HG03565 (cell line): ENCODE results near the gene SYNC.

Experiments
- ATAC-seq: cut with Tn5 transposase; IDR thresholded peaks from one replicate; pipeline ENCODE4 v1.9.1; 2021; ENCODE audit warnings: mild to moderate bottlenecking, moderate library complexity; ENCODE audit not compliant: unreplicated experiment

The SYNC gene

DNA sequence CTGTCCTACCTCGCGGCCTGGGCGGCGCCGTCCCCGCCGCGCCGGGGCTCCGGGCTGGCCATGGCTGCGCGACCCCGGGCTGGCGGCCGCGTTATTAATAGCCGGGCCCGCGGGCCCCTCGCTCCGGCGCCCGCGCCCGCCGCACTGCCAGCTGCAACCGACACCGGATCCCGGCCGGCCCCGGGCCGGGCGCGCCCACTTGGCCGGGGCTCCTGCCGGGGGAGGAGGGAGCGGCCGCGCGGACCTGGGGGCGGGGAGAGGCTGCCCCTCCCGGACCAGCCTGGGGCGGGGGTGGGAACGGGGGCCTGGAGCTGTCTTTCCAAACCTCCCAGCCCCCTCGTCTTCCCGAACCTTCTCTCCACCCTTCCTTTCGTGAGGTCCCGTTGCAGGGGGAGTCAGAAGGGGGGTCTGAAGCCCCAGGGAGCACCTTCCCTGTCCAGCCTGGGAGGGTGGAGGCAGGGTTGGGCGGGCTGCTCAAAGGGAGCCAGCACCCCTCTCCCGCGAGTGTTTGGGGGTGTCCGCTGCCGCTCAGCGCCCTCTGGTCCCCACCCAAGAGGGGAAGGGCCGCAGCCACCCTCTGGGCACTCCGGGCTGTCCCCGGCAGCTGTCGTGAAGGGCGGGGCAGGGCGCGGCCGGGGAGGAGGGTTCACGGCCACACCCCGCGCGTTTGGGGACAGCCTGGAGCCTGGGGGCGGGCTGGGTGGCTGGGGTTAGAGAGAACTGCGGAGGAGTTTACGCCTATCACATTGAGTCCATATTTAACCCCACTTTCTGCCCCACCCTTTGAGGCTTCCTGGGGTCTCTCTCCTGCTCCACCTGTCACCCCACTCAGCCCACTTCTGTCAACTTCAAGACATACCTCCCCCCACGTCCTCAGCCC, at the start of gene SYNC:
TSS of gene SYNC (minus strand) at position 172 of the 880 bp plus-strand sequence. CDS start at position 62, 110 bp downstream.
- ATAC-seq, result no peak

DNA sequence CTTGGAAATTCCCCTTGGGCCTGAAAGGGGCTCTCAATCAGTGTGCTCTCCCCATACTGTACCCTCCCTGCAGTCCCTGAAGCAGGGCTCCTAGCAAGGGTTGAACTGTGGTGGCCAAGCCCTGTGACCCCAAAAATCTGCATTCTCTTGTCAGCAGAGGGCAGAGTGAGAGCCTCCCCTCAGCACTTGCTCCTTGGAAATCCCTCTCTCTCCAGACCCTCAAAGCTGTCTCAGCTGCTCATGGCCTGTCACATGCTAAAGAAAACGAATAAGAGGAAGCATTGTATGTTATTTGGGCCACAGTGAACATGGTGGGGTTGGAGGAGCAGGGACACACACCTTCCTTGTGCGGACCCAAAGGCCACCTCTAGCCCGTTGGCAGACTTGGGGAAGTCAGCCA, 47.2 kb upstream of the SYNC start:
- no peak for ATAC-seq

DNA sequence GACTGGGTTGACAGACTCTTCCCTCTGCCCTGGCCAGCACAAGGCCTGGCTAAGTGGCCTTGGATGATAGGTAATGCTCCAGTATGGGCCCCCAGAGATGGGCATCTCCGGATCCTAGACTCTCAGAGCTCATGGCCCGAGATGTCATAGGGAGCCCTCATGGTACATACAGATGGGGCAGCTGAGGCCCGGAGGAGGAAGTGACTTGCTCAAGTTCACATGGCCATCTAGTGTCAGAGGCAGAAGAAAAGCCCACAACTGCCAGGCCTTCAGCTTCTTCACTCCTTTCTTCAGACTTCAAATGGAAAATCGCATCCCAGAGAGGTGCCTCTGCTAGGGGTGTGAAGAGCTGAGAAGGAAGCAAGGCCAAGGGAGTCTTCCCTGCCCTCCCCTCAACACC, 46.8 kb upstream of the SYNC start:
- no peak for ATAC-seq

DNA sequence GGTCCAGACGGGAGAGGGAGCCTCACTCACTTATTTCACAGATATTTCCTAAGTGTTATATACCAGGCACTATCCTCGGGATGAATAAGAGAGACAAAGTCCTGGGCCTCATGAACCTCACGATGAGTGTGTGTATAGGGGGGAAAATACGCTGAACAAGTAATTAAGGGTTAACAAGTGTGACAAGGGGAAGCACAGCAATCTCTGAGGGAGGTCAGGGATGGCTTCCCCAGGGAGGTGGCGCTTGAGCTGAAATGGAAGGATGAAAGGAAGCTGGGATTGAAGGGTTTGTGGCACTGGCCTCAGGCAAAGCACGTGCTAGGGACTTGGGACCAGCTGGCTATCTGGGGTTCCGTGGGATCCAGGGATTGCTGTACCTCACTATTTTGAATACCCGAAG, 46.4 kb upstream of the SYNC start:
- ATAC-seq, result no peak

DNA sequence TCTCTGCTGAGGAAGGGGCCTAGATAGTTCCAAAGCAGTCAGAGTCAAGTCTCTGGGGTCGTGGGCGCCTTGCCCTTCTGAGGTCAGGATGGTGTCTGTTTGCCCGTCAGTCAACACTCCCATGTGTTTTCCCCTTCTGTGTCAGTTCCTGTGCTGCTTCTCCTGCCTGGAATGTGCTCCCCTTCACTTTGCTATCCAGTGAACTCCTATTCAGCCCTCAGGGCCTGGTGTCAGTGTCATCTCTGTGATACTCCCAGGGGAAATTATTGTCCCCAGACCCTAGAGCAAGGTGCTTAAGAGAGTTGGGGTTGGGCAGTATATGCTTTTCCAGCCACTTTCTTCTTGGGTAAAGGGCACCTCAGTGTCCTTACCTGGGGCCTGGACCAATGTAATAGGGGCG, 45.8 kb upstream of the SYNC start:
- no peak for ATAC-seq

DNA sequence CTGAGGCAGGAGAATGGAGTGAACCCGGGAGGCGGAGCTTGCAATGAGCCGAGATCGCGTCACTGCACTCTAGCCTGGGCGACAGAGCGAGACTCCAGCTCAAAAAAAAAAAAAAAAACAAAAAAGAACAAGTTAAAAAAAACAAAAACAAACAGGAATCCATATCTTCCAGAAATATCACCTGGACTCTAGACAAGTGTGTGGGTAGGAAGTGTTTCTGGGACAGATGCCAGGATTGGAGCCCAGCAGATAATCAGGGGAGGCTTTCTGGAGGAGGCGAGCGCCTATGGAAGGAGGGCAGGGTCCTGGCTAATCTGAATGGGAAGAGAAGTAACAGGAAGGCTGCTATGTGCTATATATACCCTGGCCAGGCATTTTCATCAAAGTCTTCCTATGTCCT, 43.6 kb upstream of the SYNC start:
- no peak for ATAC-seq

DNA sequence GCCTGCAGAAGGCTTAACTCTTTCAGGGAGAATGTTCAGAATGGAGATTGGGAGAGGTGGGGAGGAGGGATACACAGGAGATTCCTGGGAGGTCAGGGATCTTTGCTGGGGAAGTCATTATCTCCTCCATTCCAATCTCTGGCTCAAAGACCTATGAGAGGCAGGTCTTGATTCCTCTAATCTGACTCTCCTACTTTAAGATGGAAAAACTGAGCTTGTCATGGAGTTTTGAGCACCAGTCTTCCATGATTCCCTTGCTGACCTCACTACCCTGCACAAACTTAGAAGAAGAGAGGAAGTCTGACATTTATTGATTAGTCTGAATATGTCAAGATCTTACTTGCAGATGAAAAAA, 41.5 kb upstream of the SYNC start:
- ATAC-seq, result no peak

DNA sequence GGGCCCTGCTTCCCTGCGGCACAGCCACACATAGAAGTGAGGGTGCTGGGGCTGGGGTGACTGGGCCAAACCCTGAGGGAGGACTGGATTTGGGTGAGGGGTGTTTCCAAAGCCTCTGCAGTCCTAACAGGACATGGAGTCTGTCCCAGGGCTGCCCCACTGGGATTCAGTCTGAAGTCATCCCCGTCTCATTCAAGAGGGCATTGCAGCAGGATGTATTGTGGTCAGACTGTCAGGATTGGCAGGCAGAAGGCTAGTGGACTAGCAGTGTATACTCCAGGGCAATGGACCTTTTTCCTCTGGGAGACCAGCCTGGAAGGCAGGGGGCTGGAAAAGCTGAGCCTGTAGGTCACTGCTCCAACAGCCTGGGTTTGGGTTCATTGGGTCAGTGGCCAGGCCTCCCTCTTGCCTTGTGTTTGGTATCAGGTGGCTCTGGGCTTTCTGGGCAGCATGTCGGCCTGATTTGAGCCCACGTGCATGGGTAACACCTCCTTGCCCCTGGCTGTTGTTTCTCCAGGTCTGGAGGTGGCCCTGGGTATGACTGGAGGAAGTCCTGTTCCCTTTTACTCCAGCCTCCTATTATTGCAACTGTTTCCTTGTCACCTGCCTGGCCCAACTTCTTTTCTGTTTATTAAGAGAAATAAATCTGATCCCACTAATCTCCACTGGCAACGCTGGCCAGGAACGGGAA, 41.0 kb upstream of the SYNC start:
- no peak for ATAC-seq

DNA sequence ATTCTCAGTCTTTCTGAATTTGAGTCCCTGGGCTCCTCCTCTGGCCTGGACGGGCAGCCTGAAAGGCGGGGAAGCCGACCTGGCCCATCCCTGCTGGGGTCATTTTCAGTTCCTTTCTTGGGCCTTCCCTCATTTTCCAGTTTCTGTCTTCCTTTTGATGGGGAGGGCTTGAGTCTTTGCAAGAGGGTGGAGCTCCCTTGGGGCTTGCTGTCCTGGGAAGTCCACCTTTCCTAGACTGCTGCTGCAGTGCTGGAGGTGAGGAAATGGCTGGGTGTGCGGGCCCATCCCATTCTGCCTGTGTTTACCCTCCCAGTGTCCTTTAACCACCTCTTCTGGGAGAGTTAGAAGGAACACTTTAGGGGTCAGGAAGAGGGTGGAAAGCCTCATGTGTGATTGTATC, 40.4 kb upstream of the SYNC start:
- no peak for ATAC-seq

DNA sequence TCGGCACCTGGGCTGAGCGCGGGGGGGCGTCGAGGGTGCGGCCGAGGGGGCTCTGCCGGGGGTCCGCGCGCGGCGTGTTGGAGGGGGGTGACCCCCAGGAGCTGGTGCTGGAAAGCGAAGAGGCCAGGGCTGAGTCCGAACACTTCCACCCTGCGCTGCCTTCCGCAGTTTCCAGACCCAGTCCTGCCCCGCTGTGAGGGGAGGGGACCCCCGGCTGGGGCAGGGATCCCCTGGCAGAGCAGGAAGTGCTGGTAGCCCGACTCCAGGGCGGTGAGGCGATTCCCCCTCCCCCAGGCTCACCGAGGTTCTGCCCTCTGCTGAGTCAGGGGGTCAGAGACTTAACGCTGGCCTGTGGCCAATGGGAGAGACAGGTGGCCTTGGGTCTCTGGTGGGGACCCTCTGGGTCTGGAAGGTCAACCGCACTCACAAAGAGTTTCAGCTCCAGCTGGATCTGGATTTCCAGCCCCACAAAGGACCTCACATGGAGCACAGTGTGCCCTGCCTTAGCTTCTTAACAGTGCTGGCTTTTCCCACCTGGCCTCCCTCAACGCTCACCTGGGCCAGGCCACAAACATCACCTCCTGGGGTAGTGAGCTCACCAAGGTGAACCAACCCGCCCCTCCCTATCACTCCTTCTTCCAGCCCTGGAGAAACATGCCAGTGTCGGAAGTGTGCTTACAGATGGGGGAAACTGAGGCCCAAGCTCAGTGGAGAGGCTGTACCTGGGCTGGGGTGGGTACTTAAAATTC, 39.8 kb upstream of the SYNC start:
- no peak for ATAC-seq

DNA sequence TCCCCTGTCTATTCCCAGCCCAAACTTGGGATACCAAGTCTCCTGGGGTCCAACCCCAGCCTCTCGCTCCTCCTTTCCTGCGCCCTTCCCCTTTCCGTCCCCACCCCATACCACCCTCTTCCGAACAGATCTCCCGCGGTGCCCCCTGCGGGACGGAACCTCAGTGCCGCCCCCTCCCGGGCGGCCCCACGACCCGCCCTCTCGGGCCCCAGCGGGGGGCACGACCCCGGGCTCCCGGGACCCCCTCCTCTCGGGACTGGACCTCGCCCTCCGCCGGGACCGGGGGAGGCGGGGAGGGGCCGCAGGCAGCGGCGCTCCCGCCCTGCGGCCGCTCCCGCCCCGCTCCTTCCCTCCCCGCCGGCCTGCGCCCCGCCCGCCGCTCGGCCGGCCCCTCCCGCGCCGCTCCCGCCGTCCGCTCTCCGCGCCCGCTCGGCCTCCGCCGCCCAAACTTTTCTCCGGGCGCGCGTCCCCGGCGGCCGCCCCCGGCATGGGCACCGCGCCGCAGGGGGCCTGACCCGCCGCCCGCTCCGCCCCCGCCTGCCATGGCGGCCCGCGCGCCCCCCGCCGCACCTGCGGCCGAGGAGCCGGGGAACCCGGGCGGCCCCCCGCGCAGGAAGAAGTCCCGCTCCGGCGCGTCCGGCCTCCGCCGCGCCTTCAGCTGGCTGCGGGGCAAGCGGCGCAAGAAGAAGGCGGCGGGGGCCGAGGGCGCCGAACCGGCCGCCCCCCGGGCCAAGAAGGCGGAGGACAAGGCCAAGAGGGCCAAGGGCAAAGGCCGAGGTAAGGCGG, 39.0 kb upstream of the SYNC start:
- no peak for ATAC-seq

DNA sequence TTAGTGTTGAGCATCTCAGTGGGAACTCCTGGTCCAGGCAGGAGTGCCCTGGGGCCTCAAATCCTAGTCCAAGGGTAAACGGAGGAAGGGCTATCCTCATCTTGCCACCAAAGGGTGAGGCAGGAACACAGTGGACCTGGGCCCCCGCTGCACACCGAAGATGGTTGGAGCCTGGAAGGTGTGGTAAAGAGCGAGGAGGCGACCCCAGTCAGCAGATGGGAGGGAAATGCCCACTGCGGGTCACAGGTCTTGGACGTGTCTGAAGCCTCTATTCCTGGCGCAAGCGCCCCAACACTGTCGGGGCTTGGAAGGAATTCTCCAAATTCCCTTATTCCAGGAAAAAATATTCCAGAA, 38.5 kb upstream of the SYNC start:
- no peak for ATAC-seq

DNA sequence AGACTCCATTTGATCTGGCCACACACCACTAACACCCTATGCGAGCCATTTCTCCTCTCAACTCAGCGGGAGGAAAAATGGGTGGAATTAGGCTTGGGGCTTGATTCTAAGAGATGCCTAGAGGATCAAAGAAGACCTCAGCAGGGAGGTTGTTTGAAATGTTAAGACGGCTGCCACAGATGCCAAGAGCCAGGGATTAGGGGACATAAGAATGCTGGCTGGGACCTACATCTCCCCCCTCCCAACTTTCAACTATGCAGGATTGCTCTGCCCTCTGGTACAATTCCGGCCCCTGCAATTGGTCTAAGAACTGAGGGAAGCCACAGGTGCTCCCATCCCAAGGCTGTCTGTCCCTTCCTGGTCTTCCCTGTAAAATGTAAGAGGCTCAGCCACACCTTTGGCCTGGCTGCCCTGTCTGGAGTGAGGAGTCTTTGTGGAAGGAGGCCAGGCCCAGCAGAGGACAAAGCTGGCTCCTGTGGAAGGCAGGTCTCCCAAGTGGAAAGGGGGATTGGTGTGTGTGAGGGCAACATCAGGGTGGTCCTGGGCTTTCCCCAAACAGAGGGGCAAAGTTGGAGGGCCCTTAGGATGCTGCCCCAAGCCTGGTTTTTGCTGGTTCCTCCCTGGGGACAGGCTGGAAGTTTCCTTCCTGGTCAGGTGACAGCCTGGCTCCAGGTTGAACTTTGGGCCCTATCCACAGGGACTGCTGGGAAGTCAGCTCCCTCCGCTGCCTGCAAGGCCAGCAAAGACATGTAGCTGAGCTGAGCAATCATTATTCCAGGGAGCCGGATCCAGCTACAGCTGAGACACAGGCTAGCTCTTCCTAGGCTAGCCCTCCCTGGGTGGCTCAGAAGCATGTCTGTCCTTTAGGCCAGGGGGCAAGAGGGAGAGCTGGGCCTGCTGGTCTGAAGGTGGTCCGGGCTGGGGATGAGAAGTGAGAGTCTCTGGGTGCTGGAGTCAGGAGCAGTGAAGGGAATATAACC, 34.5 kb upstream of the SYNC start:
- ATAC-seq, result no peak

DNA sequence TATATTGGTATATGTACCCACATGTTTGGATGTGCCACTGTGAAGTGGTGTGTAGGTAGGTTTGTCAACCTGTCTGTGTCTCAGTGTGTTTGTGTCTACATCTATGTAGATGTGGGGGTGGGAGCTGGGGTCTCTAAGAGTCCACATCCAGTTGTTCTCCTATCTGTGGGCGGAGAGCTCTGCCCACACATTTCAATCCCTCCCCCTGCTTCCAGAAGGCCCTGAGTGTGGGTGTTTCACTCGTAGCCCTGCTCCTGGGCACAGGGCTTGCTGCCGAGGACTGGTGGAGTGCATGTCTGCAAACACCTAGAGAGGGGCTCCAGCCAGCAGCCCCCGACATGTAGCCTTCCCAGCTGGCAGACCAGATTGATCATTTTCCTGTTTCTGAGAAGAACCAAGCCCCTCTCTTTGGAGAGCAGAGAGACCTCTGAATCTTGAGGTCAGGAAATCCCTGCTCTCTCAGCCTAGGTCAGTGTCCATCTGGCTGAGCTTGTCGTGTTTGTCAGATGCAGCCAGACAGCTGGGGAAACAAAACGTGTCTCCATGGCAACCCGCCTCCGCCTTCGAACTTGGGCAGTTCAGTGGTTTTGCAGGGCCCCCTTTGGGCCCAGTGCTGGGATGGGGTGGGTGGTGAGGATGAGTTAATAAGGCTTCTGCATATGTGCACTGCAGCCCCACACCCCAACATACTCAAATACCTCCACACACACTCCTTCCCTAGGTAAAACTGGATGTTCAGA, 31.2 kb upstream of the SYNC start:
- no peak for ATAC-seq

DNA sequence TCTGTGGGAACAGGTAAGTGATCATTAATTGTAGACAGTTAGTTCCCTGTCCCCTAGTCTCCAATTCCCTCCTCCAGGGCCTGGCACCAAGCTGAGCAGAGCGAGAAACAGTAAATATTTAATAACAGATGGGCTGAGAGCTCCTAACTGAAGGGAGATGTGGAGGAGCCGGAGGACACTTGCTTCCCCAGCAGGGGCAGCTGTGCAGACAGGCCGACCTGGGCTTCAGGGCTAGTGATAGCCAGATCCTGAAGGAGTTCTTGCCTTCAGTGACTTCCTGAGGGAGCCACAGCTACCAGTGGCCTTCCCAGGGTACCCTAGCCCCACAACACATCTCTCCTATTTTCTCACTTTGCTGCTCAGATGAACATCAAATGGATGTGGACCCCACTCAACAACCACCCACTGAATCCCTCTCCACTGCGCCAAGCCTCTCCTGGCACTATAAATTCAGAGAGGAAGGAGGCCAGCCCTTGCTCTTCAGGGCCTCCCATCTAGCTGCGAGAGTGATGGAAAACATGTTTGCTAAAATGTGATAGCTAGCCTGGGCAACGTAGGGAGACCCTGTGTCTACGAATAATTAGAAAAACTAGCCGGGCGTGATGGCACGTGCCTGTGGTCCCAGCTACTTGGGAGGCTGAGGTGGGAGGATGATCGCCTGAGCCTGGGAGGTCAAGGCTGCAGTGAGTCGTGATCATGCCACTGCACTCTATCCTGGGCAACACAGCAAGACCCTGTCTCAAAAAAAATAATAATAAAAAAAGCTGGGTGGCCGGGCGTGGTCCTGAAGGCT, 26.9 kb upstream of the SYNC start:
- no peak for ATAC-seq

DNA sequence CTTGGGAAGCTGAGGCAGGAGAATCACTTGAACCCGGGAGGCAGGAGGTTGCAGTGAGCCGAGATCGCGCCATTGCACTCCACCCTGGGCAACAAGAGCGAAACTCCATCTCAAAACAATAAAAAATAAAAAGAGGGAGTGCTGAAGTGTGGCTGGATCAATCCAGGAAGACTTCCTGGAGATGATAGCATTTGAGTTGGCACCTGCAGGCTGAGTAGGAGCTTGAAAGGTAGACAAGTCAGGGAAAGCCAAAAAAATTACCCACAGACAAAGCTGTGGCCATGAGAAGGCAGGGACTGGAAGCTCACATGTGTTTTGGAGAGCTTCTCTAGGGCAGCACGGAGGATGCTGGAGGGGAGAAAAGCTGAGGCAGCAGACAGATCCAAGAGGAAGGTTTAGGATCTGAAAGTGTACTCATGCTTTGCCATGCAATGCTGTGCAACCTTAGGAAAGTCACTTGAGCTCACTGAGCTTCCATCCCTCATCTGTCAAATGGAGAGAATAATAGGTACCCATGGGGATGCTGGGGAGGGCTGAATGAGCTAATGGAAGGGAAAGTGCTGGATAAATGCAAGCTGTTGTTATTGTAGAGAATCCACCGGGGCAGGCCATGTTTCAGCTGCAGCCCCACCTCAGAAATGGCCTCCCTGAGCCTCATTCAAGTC, 26.0 kb upstream of the SYNC start:
- no peak for ATAC-seq

DNA sequence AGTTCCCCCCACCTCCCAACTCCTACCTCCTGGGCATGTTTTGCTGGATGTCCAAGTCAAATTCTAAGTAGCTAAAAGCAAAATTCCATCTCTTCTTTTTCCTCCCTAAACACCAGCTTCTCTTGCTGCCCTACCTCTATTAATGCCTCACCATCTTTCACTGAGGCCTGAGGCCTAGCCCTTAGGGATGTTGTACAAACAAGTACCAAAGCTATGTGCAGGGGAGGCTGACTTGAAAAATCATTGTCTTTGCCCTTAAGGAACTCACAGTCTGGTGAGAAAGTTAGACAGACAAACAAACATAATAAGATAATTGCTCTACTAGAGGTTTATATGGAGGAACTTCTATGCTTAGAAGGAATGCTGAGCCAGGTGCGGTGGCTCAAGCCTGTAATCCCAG, 25.3 kb upstream of the SYNC start:
- ATAC-seq, result no peak

DNA sequence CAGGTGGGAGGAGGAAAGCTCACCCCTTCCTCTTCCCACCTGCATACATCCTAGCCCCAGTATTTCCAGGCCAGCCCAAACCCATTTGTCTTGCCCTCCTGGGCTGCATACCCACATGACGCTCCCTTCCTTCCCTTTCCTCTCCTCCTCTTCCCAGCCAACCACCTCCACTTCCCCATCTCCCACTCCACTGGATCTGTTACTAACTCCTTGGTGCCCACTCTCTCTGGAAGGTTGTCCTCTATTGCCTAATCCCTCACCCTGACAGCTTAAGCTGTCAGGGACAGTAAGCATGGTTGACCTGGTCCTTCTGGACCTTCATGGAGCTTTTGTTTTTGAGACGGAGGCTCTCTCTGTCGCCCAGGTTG, 23.0 kb upstream of the SYNC start:
- no peak for ATAC-seq
